Endothelial cell of umbilical vein (primary cell): Measurements from ENCODE around the gene RALGAPA1. TPM values are rescaled to one million over a fixed set of nuclear protein-coding genes. Genes with fewer than 3 reads are reported as not detected.

Experiments used
- BruUV-seq: library from RNA; stranded (reverse); fragments of 400-500 nt; replicated peaks from 2 replicates; lab custom pipeline; 2021; lab: Mats Ljungman, UMichigan
- CTCF ChIA-PET: fragments of 300-600, 350-600 bp; sonication (Branson Sonifier 250); formaldehyde crosslinking; loops from one replicate; lab custom pipeline; 2021; ENCODE audit warnings: antibody characterized with exemption, inconsistent platforms; lab: Charles Lee
- POLR2A ChIA-PET: fragments of 300-600, 350-600 bp; sonication (Branson Sonifier 250); formaldehyde crosslinking; loops from one replicate; lab custom pipeline; 2021; ENCODE audit warnings: antibody characterized with exemption, inconsistent platforms; lab: Charles Lee
- DNase-seq: peaks from one replicate; pipeline ENCODE4 v3.0.0-alpha.2; 2011; ENCODE audit warnings: low read depth, low spot score
- FAIRE-seq: peaks from 2 replicates; lab custom pipeline; 2011; peaks lifted over from hg19 to GRCh38; lab: Jason Lieb, UNC
- H2AFZ ChIP-seq: 2 replicates; pipeline ENCODE4 v1.6.0; 2012; ENCODE audit warnings: low read depth, low read length, control low read depth, inconsistent platforms
- H3K27ac ChIP-seq: 2 replicates; pipeline ENCODE4 v1.5.1; 2011; ENCODE audit warnings: low read depth, mild to moderate bottlenecking, control low read depth, low read length, moderate library complexity; ENCODE audit not compliant: insufficient read depth
- H3K27me3 ChIP-seq, 2 experiments: 2 replicates each; pipeline versions ENCODE4 v1.6.0 to v1.6.1; 2011; ENCODE audit warnings: low read length in 2 of 2, mixed read lengths in 1 of 2; ENCODE audit not compliant: control insufficient read depth in 2 of 2, insufficient read depth in 2 of 2
- H3K36me3 ChIP-seq, 2 experiments: 2 replicates in 1 of 2; 3 replicates in 1 of 2; pipeline ENCODE4 v1.5.1; 2011; ENCODE audit warnings: low read length in 2 of 2, mild to moderate bottlenecking in 1 of 2, moderate library complexity in 1 of 2; ENCODE audit not compliant: control insufficient read depth in 2 of 2, insufficient read depth in 2 of 2; ENCODE audit errors: extremely low read depth in 1 of 2
- H3K4me1 ChIP-seq: 3 replicates; pipeline ENCODE4 v1.5.1; 2011; ENCODE audit warnings: mild to moderate bottlenecking, low read length; ENCODE audit not compliant: control insufficient read depth, insufficient read depth; ENCODE audit errors: extremely low read depth
- H3K4me2 ChIP-seq: 2 replicates; pipeline ENCODE4 v1.6.1; 2011; ENCODE audit warnings: low read length, control low read depth, mixed read lengths; ENCODE audit not compliant: insufficient read depth
- H3K4me3 ChIP-seq, 3 experiments: fragments of 200-600 bp in 1 of 3; sonication (generic), shearing (Covaris generic) in 1 of 3; replicated peaks in 1 of 3; 2 replicates each; pipeline ENCODE4 v1.5.1; 2011 to 2016; ENCODE audit warnings: control low read depth in 3 of 3, low read length in 3 of 3, mild to moderate bottlenecking in 2 of 3, inconsistent platforms in 1 of 3, low read depth in 1 of 3, moderate library complexity in 1 of 3; ENCODE audit not compliant: insufficient read depth in 1 of 3
- H3K79me2 ChIP-seq: 2 replicates; pipeline ENCODE4 v1.6.0; 2012; ENCODE audit warnings: low read length, inconsistent platforms; ENCODE audit not compliant: control insufficient read depth, insufficient read depth
- H3K9ac ChIP-seq: replicated peaks from 2 replicates; pipeline ENCODE3; 2011; ENCODE audit warnings: low read length, control low read depth; ENCODE audit not compliant: insufficient read depth; ENCODE audit errors: extremely low read depth
- H3K9me1 ChIP-seq: replicated peaks from 3 replicates; pipeline ENCODE4 v1.6.0; 2011; ENCODE audit warnings: mild to moderate bottlenecking, low read length; ENCODE audit not compliant: control insufficient read depth, insufficient read depth; ENCODE audit errors: extremely low read depth
- H3K9me3 ChIP-seq: replicated peaks from 2 replicates; pipeline ENCODE4 v1.5.1; 2012; ENCODE audit warnings: low read length, inconsistent platforms; ENCODE audit not compliant: control insufficient read depth, insufficient read depth
- H4K20me1 ChIP-seq: replicated peaks from 2 replicates; pipeline ENCODE3; 2011; ENCODE audit warnings: mild to moderate bottlenecking, low read length; ENCODE audit not compliant: control insufficient read depth, insufficient read depth; ENCODE audit errors: extremely low read depth
- CTCF ChIP-seq, 2 donors: IDR thresholded peaks; 1 replicate in 1 of 2; 2 replicates in 1 of 2; pipeline ENCODE4 v1.5.1; 2011; ENCODE audit warnings: low read length in 2 of 2, mild to moderate bottlenecking in 2 of 2, moderate library complexity in 2 of 2, control low read depth in 1 of 2, inconsistent platforms in 1 of 2, low read depth in 1 of 2; ENCODE audit not compliant: insufficient read depth in 1 of 2; ENCODE audit errors: extremely low read depth in 1 of 2
- EZH2 ChIP-seq: IDR thresholded peaks from 2 replicates; pipeline ENCODE4 v1.6.1; 2012; ENCODE audit warnings: borderline replicate concordance, low read depth, mild to moderate bottlenecking, moderate library complexity, low read length, inconsistent platforms; ENCODE audit not compliant: severe bottlenecking
- FOS ChIP-seq: IDR thresholded peaks from 2 replicates; pipeline ENCODE4 v1.6.1; 2011; ENCODE audit warnings: mild to moderate bottlenecking, low read length, moderate library complexity, borderline replicate concordance; ENCODE audit not compliant: insufficient read depth
- GATA2 ChIP-seq: IDR thresholded peaks from 2 replicates; pipeline ENCODE4 v1.7.0; 2011; ENCODE audit warnings: low read depth, mild to moderate bottlenecking, moderate library complexity, mixed read lengths, low read length; ENCODE audit not compliant: insufficient read length, insufficient read depth
- JUN ChIP-seq: IDR thresholded peaks from 2 replicates; pipeline ENCODE4 v1.6.1; 2011; ENCODE audit warnings: borderline replicate concordance, low read depth; ENCODE audit not compliant: insufficient read length, insufficient read depth
- MAX ChIP-seq: IDR thresholded peaks from 2 replicates; pipeline ENCODE4 v1.6.1; 2011; ENCODE audit not compliant: insufficient read depth, insufficient read length
- MYC ChIP-seq: IDR thresholded peaks from one replicate; pipeline ENCODE4 v1.6.1; 2011; ENCODE audit warnings: mild to moderate bottlenecking, low read depth, low read length
- POLR2A ChIP-seq: IDR thresholded peaks from 2 replicates; pipeline ENCODE4 v1.6.1; 2012; ENCODE audit warnings: low read depth, mild to moderate bottlenecking, control low read depth, low read length
- POLR2AphosphoS5 ChIP-seq: IDR thresholded peaks from 2 replicates; pipeline ENCODE4 v1.6.1; 2012; ENCODE audit warnings: low read depth, mild to moderate bottlenecking, control low read depth, low read length, moderate library complexity; ENCODE audit not compliant: insufficient read depth
- dilution Hi-C: fragments of 300-500 bp; cut with MboI; formaldehyde crosslinking; loops from one replicate; pipeline ENCODE4 v1.15.0; 2019; ENCODE audit warnings: low sequenced_read_pairs; ENCODE audit not compliant: extremely low pct_ligation_motif_present
- intact Hi-C: fragments of 100-400 bp; cut with micrococcal nuclease; formaldehyde crosslinking; loops from one replicate; pipeline ENCODE4 v1.10.0; 2022
- polyA plus RNA-seq, 4 experiments: library from polyadenylated mRNA; depleted of rRNA in 3 of 4; stranded (reverse) in 3 of 4; unstranded in 1 of 4; fragments of >200 nt; gene quantifications; 2 replicates each; pipeline versions ENCODE4 v1.2.1 to v1.2.3, GENCODE V29; 2011 to 2012; ENCODE audit warnings: missing spikeins in 1 of 4
- total RNA-seq: library from RNA; stranded (reverse); gene quantifications from 2 replicates; pipeline ENCODE4 v1.2.3, GENCODE V29; 2021

The RALGAPA1 gene
- total and polyA plus RNA-seq, 2 donors (not counting 3 experiments of a cell fraction or from before 2014, with no cell fraction given): 6.1 to 30.9 TPM

- H4K20me1 ChIP-seq: no peaks in the 10 kb centered on the region
- DNase-seq (no peak), FAIRE-seq (no peak)
- no peaks in the 10 kb centered on the region for H3K27me3 ChIP-seq
- dilution Hi-C loops: no loop called here
- no peak overlapping the region for H2AFZ ChIP-seq
- intact Hi-C loops: no loop called here
- no peaks in the 10 kb centered on the region for H3K9me3 ChIP-seq
- ChIA-PET CTCF (interaction anchor here (1.1 to 1.7 kb wide), 3 partner anchors 24 to 168 kb away, joined by 3 to 8 read pairs (median 3); no protein-coding TSS in a partner anchor), POLR2A (no interaction called here)
- H3K27ac ChIP-seq: no peak overlapping the region
- BruUV-seq: no TSS peak
- no peaks in the 10 kb centered on the region for H3K36me3 ChIP-seq
- no peak overlapping the region for H3K4me2 ChIP-seq
- TF ChIP-seq GATA2 (no peak), POLR2AphosphoS5 (no peak), EZH2 (no peak), POLR2A (no peak), JUN (no peak), MAX (no peak), MYC (no peak), CTCF (IDR thresholded peaks at IDR 0.05; ENCODE audit: extremely low read depth in 1 of 2, insufficient read depth in 1 of 2, low read depth in 1 of 2, low read length in 2 of 2) (no peak), FOS (no peak)
- no peak overlapping the region for H3K4me3 ChIP-seq
- no peaks in the 10 kb centered on the region for H3K4me1 ChIP-seq
- H3K9me1 ChIP-seq: no peaks in the 10 kb centered on the region
- H3K79me2 ChIP-seq: no peaks in the 10 kb centered on the region
- no peak overlapping the region for H3K9ac ChIP-seq
Observed at GRCh38 chr14:35607380-35607779, 201.7 kb downstream of the RALGAPA1 start.
